HepG2 (cell line): ENCODE results near the gene MBNL3. TPM values are rescaled to one million over a fixed set of nuclear protein-coding genes. Genes with fewer than 3 reads are reported as not detected.

Experiments
- ATF6 ChIP-seq: sonication (generic); formaldehyde crosslinking; conservative IDR thresholded peaks from 2 replicates; pipeline ENCODE4 v1.4.0; 2020; ENCODE audit warnings: missing genetic modification reagents
- EHMT2 ChIP-seq: fragments of 200-600 bp; sonication (generic); IDR thresholded peaks from 2 replicates; pipeline ENCODE4 v1.7.0; 2017; ENCODE audit warnings: antibody characterized with exemption, low read depth, low read length, borderline replicate concordance
- GPBP1L1 ChIP-seq: sonication (generic); formaldehyde crosslinking; IDR thresholded peaks from 2 replicates; pipeline ENCODE4 v1.5.0; 2020; ENCODE audit warnings: mild to moderate bottlenecking, missing genetic modification reagents
- GPN1 ChIP-seq: sonication (generic); formaldehyde crosslinking; IDR thresholded peaks from 2 replicates; pipeline ENCODE4 v1.5.1; 2020; ENCODE audit warnings: missing genetic modification reagents, borderline replicate concordance
- IRF1 ChIP-seq: sonication (generic); formaldehyde crosslinking; IDR thresholded peaks from 2 replicates; pipeline ENCODE4 v1.4.0; 2020; ENCODE audit warnings: low read depth, mild to moderate bottlenecking, missing genetic modification reagents
- NFIB ChIP-seq: sonication (generic); formaldehyde crosslinking; IDR thresholded peaks from 2 replicates; pipeline ENCODE4 v1.9.0; 2021; ENCODE audit warnings: missing genetic modification reagents, mild to moderate bottlenecking, borderline replicate concordance
- PCBP1 ChIP-seq: fragments of 200-400 bp; formaldehyde crosslinking; IDR thresholded peaks from 2 replicates; pipeline ENCODE4 v1.6.1; 2017; ENCODE audit warnings: mild to moderate bottlenecking, low read depth, low read length, borderline replicate concordance
- REPIN1 ChIP-seq: sonication (generic); formaldehyde crosslinking; IDR thresholded peaks from 2 replicates; pipeline ENCODE4 v1.8.0; 2022; ENCODE audit warnings: missing genetic modification reagents, low read depth, mild to moderate bottlenecking, borderline replicate concordance
- TEF ChIP-seq: sonication (generic); formaldehyde crosslinking; IDR thresholded peaks from 2 replicates; pipeline ENCODE4 v1.5.0; 2020; ENCODE audit warnings: missing genetic modification reagents
- ZNF616 ChIP-seq: sonication (generic); formaldehyde crosslinking; IDR thresholded peaks from 2 replicates; pipeline ENCODE4 v1.5.0; 2020; ENCODE audit warnings: low read depth, mild to moderate bottlenecking, missing genetic modification reagents
- ZNF772 ChIP-seq: sonication (generic); formaldehyde crosslinking; IDR thresholded peaks from 2 replicates; pipeline ENCODE4 v1.5.0; 2020; ENCODE audit warnings: mild to moderate bottlenecking, missing genetic modification reagents
- ZNF776 ChIP-seq: sonication (generic); formaldehyde crosslinking; IDR thresholded peaks from 2 replicates; pipeline ENCODE4 v1.4.0; 2020; ENCODE audit warnings: mild to moderate bottlenecking, missing genetic modification reagents
- polyA plus RNA-seq, 8 experiments: library from polyadenylated mRNA; depleted of rRNA in 3 of 8; stranded (reverse) in 7 of 8; unstranded in 1 of 8; fragments of >200 nt; fragmentation: Illumina TruSeq in 4 of 8; extraction: Trizol in 4 of 8; gene quantifications; 2 replicates each; pipeline versions ENCODE4 v1.2.1 to v1.2.3, GENCODE V29; 2011 to 2016; ENCODE audit warnings: low read depth in 4 of 8, missing spikeins in 1 of 8, mixed read lengths in 1 of 8; ENCODE audit not compliant: insufficient read depth in 1 of 8
- total RNA-seq, 5 experiments: library from RNA; depleted of rRNA; stranded (reverse); fragments of >200 nt; fragmentation: Illumina TruSeq; extraction: Trizol; gene quantifications; 2 replicates each; pipeline ENCODE4 v1.2.3, GENCODE V29; 2016; ENCODE audit warnings: low read depth in 1 of 5
- TF ChIP-seq, protein P1 (sequence below): IDR thresholded peaks from 2 replicates; pipeline ENCODE4 v1.6.1; 2016; ENCODE audit warnings: low read depth
- TF ChIP-seq, protein P2 (sequence below): sonication (generic); formaldehyde crosslinking; IDR thresholded peaks from 2 replicates; pipeline ENCODE4 v1.4.0; 2020; ENCODE audit warnings: mild to moderate bottlenecking, missing genetic modification reagents
- TF ChIP-seq, protein P3 (sequence below): sonication (generic); formaldehyde crosslinking; IDR thresholded peaks from 2 replicates; pipeline ENCODE4 v1.5.0; 2020; ENCODE audit warnings: mild to moderate bottlenecking, missing genetic modification reagents
- TF ChIP-seq, protein P4 (sequence below): sonication (generic); formaldehyde crosslinking; IDR thresholded peaks from 2 replicates; pipeline ENCODE4 v1.4.0; 2020; ENCODE audit warnings: missing genetic modification reagents

Gene MBNL3
- total and polyA plus RNA-seq, 2 of the 13 experiments (the other 11 are each of a cell fraction or from before 2014, with no cell fraction given): 155 to 257 TPM

DNA sequence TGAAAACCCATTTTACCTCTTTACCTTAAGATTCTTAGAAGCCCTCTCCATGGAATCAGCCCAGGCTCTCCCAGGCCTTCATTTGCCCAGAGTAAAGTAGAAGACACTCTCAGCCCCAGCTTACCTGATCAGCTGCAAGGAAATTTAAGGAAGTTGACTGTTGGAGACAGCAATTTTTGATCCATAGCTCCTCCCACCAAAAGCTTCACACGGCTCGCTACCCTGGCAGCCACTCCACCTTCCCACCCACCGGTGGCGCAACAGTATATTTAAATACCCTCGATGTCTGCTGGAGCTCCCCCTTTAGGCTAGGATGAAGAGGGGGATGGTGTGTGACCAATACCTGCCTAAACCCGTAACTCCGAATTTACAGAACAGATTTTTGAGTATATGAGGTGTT lies 75.4 kb downstream of the MBNL3 start (continued):
- TF ChIP-seq ATF6 (CRISPR knock-in tag) (no peak), TEF (CRISPR knock-in tag) (no peak), ZNF772 (CRISPR knock-in tag) (no peak), PCBP1 (no peak), IRF1 (no peak), GPN1 (CRISPR knock-in tag) (no peak), NFIB (CRISPR knock-in tag) (no peak), GPBP1L1 (CRISPR knock-in tag) (no peak), ZNF616 (no peak), REPIN1 (CRISPR knock-in tag) (no peak; the same call in 1 of the 2 replicates), EHMT2 (no peak), ZNF776 (no peak)
- TF ChIP-seq, protein P1, sequence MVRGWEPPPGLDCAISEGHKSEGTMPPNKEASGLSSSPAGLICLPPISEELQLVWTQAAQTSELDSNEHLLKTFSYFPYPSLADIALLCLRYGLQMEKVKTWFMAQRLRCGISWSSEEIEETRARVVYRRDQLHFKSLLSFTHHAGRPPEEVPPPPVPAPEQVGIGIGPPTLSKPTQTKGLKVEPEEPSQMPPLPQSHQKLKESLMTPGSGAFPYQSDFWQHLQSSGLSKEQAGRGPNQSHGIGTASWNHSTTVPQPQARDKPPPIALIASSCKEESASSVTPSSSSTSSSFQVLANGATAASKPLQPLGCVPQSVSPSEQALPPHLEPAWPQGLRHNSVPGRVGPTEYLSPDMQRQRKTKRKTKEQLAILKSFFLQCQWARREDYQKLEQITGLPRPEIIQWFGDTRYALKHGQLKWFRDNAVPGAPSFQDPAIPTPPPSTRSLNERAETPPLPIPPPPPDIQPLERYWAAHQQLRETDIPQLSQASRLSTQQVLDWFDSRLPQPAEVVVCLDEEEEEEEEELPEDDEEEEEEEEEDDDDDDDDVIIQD (CRISPR knock-in tag): peak; percentile 95
- TF ChIP-seq, protein P2, sequence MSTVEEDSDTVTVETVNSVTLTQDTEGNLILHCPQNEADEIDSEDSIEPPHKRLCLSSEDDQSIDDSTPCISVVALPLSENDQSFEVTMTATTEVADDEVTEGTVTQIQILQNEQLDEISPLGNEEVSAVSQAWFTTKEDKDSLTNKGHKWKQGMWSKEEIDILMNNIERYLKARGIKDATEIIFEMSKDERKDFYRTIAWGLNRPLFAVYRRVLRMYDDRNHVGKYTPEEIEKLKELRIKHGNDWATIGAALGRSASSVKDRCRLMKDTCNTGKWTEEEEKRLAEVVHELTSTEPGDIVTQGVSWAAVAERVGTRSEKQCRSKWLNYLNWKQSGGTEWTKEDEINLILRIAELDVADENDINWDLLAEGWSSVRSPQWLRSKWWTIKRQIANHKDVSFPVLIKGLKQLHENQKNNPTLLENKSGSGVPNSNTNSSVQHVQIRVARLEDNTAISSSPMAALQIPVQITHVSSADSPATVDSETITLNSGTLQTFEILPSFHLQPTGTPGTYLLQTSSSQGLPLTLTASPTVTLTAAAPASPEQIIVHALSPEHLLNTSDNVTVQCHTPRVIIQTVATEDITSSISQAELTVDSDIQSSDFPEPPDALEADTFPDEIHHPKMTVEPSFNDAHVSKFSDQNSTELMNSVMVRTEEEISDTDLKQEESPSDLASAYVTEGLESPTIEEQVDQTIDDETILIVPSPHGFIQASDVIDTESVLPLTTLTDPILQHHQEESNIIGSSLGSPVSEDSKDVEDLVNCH (CRISPR knock-in tag): no peak
- TF ChIP-seq, protein P3, sequence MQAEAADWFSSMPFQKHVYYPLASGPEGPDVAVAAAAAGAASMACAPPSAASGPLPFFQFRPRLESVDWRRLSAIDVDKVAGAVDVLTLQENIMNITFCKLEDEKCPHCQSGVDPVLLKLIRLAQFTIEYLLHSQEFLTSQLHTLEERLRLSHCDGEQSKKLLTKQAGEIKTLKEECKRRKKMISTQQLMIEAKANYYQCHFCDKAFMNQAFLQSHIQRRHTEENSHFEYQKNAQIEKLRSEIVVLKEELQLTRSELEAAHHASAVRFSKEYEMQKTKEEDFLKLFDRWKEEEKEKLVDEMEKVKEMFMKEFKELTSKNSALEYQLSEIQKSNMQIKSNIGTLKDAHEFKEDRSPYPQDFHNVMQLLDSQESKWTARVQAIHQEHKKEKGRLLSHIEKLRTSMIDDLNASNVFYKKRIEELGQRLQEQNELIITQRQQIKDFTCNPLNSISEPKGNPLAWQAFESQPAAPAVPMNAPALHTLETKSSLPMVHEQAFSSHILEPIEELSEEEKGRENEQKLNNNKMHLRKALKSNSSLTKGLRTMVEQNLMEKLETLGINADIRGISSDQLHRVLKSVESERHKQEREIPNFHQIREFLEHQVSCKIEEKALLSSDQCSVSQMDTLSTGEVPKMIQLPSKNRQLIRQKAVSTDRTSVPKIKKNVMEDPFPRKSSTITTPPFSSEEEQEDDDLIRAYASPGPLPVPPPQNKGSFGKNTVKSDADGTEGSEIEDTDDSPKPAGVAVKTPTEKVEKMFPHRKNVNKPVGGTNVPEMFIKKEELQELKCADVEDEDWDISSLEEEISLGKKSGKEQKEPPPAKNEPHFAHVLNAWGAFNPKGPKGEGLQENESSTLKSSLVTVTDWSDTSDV (CRISPR knock-in tag): no peak
- TF ChIP-seq, protein P4, sequence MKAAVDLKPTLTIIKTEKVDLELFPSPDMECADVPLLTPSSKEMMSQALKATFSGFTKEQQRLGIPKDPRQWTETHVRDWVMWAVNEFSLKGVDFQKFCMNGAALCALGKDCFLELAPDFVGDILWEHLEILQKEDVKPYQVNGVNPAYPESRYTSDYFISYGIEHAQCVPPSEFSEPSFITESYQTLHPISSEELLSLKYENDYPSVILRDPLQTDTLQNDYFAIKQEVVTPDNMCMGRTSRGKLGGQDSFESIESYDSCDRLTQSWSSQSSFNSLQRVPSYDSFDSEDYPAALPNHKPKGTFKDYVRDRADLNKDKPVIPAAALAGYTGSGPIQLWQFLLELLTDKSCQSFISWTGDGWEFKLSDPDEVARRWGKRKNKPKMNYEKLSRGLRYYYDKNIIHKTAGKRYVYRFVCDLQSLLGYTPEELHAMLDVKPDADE (CRISPR knock-in tag): no peak
